ENCODE data around the gene MYOZ1.
"Not testable (repeated sequence)": the region's sequence is repeated elsewhere in the genome, so short reads cannot be mapped to it uniquely, and the experiment has no call there.

Gene MYOZ1

DNA sequence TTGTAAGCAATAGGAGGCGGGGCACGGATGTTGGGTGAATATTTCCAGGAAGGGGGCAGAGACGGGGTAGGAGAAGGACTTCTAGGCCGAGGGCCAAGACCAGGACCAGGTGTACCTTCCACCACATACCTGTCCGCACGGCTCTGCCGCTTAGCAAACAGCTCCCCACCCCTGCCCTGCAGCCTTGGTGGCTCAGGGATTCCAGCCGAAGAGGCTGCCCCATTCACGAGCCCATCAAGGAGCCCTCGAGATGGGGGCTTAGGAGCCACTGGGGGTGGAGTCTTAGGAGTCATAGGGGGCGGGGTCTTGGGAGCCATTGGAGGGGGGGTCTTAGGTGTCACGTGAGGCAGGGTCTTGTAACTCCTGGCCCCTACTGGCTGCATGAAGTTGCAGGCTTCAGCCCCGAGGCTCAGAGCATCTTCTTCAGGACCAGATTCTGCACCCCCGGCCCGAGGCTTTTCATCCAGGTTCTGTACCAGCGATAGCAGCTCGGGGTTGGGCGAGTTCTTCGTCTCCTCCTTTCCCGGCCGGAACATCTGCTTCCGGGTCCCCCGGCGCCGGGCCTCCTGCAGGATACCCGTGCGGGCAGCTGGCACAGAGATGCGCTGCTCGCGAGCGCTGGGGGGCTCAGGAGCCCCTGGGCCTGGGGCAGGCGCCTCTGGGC lies 6.1 kb upstream of the MYOZ1 start:
- no peak for DNase-seq

GRCh38 chr10:73646598-73647041 lies 5.3 kb upstream of the MYOZ1 start:
- no peak for DNase-seq

GRCh38 chr10:73645251-73645650 lies 4.0 kb upstream of the MYOZ1 start:
- no peak for DNase-seq

DNA sequence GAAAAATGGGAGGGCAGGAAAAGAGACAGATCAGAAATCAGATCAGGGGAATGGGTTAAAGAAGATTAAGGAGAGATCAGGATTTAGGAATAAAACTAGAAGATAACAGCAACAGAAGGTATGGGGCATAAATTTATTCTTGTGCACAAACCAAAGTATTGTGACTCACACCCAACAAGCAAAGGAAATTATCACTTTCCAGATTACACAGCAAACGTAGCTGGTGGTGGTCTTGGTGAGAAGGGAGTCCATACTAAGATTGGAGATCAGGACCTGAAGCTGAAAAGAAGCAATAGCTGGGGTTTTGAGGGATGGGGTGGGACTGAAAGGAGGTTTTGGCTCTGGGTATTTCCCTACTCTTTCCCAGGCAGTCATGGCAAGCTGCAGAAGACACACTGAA lies 3.5 kb upstream of the MYOZ1 start:
- DNase-seq = no peak

GRCh38 chr10:73644015-73644743 lies 2.9 kb upstream of the MYOZ1 start:
- DNase-seq = peak; percentile 23 to 59

GRCh38 chr10:73643362-73643761 lies 2.1 kb upstream of the MYOZ1 start:
- no peak for DNase-seq

GRCh38 chr10:73639286-73639685 lies 2.0 kb downstream of the MYOZ1 start:
- DNase-seq = no peak

GRCh38 chr10:73635781-73636180 lies 5.5 kb downstream of the MYOZ1 start:
- no peak for DNase-seq

GRCh38 chr10:73634421-73634820 lies 6.9 kb downstream of the MYOZ1 start:
- DNase-seq = no peak

GRCh38 chr10:73629165-73629564 lies 12.1 kb downstream of the MYOZ1 start:
- no peak for DNase-seq

- no peak for DNase-seq
Measured at GRCh38 chr10:73628405-73628804, 12.9 kb downstream of the MYOZ1 start.

GRCh38 chr10:73627300-73627699 lies 14.0 kb downstream of the MYOZ1 start:
- no peak for DNase-seq

DNA sequence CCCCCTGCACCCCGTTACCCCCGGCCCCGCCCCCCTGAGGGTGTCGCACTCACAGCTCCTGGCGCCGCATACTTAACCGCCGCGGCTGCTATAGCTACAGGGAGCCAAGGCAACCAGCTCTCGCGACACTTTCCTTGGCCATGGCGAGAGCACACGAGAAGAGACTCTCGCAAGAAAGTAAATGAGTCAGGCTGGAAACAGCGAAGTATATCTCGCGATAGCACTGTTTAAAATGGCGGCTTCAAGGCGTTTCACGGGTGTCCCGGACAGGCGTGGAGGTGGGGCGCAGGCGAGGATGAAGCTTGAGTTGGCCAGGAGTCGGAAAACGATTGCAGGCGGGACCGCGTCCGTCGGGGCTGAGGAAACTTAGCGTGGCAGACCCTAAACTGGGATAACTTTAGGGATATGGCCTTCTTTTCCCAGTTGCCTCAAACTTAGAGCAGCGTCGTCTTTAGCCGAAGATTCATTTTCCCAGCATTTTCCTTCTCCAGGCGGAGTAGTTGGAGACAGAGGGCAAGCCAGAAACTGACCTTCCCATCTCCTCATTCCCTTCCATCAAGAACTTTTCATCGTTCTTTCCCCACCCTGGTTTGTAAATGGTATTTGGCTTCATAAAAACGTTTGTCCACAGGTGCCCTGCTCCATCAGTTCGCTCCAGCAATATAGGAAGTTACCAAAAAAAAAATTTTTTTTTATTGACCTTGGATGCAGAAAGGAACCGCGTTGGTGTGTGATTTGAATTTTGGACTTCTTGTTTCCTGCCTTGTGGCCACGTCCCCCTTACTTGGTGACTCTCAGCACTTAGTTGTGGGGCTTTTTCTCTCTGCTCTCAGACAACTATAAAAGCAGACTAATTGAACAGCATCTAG lies 15.2 kb downstream of the MYOZ1 start:
- DNase-seq = peak; percentile 59 to 67

DNA sequence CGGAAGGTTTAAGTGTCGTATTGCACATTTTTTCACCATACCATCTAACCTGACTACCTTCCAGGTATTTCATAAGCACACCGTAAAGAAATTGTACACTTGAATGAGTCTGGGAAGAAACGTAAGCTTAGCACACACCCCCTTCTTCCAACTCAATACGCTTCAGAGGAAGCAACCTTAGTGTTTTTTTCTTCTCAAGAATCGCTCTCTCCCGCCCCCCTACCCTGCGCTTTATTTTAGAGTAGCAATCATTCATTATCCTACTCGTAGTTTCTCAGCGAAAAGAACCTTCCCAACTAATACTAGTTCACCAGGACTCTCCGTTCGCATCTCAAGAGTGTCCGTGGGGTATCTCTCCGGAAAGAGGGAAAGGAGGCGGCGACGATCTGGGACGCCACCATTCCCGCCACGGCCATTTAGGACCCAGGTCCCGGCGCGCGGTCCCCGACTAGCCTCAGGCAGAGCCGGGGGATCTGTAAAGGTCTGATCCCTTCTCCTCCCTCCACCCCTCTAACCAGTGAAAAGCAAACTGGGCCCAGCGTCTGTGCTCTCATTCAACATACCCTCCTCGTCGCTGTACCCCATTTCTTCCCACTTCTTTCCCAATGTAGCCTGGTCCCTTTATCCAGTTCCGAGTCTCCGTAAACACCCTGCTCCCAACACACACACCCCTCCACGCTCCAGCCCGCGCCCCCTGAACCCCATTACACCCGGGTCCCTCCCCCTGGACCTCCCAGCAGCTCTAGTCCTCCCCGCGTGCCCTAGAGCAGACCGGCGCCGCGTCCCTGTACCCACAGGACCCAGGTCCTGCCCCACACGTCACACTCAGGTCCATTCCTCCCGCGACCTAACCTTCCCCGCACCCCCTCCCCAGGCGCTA lies 16.0 kb downstream of the MYOZ1 start:
- DNase-seq = no peak

GRCh38 chr10:73623056-73623455 lies 18.2 kb downstream of the MYOZ1 start:
- no peak for DNase-seq

- DNase-seq = not testable (repeated sequence)
Measured at GRCh38 chr10:73620974-73621373, 20.3 kb downstream of the MYOZ1 start.

- DNase-seq = not testable (repeated sequence)
Measured at GRCh38 chr10:73617143-73617542, 24.1 kb downstream of the MYOZ1 start.

- DNase-seq = no peak
Measured at GRCh38 chr10:73614720-73615119, 26.6 kb downstream of the MYOZ1 start.

GRCh38 chr10:73609116-73609515 lies 32.2 kb downstream of the MYOZ1 start:
- DNase-seq = no peak

- no peak for DNase-seq
Measured at GRCh38 chr10:73601486-73601921, 39.8 kb downstream of the MYOZ1 start.

DNA sequence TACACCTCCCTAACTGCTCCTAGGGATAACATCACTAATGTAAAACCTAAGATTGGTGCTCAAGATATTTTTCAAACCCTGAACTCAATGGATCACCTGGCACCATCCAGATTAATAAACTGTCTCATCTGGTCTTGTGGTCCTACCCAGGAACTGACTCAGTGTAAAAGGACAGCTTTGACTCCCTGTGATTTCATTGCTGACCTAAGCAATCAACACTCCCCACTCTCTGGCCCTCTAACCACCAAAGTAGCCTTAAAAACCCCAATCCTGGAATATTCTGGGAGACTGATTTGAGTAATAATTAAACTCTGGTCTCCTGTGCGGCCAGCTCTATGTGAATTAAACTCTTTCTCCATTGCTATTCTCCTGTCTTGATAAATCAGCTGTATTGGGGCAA lies 43.9 kb downstream of the MYOZ1 start:
- DNase-seq = no peak

- DNase-seq = no peak
Measured at GRCh38 chr10:73593812-73594211, 47.5 kb downstream of the MYOZ1 start.
